ENCODE results near the gene ABHD16A. TPM values are rescaled to one million over a fixed set of nuclear protein-coding genes. Genes with fewer than 3 reads are reported as not detected.

Gene ABHD16A
- total and polyA plus RNA-seq, 10 of the 15 experiments (the other 5 are each of a cell fraction or from before 2014, with no cell fraction given): 7.5 to 43.0 (median 32.9) TPM

DNA sequence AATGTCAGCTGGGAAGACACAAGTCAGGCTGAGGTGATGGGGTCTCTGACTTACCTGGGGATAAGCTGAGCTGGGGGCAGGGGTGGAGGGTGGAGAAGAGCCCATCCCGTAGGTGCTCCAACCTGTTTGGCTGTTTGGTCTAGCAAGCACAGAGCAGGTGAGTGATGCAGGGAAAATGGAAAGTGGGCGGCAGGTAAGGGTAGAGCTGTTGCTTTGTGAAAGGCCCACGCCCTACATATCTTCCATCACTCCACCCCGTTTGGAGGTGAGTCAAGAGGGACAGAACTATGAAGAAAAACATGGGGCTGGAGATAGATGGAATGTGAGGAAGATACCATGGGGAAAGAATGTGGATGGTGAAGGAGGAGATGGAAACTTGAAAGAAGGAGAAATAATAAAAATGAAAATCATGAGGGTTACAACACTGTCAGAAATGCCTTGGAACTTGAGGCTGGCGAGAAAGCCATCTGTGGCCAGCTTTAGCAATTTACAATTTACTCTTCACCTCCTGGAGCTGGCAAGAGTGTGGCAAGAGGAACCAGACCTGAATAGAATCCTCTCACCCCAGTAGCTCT is 17.2 kb upstream of the ABHD16A start:
- ChIA-PET SMC1A (ENCODE audit: uncharacterized antibody, unreplicated experiment) (no interaction called here), RAD21 (ENCODE audit: unreplicated experiment) (interaction anchor here (0.9 to 1.2 kb wide), 2 partner anchors 37 to 49 kb away, joined by 3 read pairs; no protein-coding TSS in a partner anchor), CTCF (interaction anchor here (0.6 to 1.7 kb wide), 3 partner anchors 39 to 131 kb away, joined by 4 to 6 read pairs (median 6); no protein-coding TSS in a partner anchor), POLR2A (no interaction called here)
- Histone ChIP-seq H3K9me3 (replicated peaks; ENCODE audit: control insufficient read depth, insufficient read depth, low read length) (no peaks in the 10 kb centered on the region), H3K36me3 (ENCODE audit: control insufficient read depth in 2 of 2, insufficient read depth in 2 of 2, low read length in 1 of 2) (no peaks in the 10 kb centered on the region), H4K20me1 (ENCODE audit: control insufficient read depth, insufficient read depth) (no peaks in the 10 kb centered on the region), H3K79me2 (ENCODE audit: control insufficient read depth, insufficient read depth, low read length) (no peaks in the 10 kb centered on the region), H2AFZ (ENCODE audit: control insufficient read depth, low read depth, low read length) (no peak overlapping the region), H3K4me3 (no peak overlapping the region), H3K4me2 (ENCODE audit: control insufficient read depth, insufficient read depth) (no peak overlapping the region), H3K4me1 (ENCODE audit: control insufficient read depth, insufficient read depth, low read length) (no peaks in the 10 kb centered on the region), H3K9ac (ENCODE audit: control insufficient read depth, insufficient read depth, low read length) (no peak overlapping the region), H3K27me3 (replicated peaks in 1 of 2; ENCODE audit: control insufficient read depth in 2 of 2, insufficient read depth in 2 of 2, low read length in 1 of 2) (no peaks in the 10 kb centered on the region; a peak in 1 of 4 replicates), H3K27ac (ENCODE audit: control insufficient read depth, insufficient read depth) (no peak overlapping the region)
- no peak for ATAC-seq
- intact Hi-C loops (cut with micrococcal nuclease; ENCODE audit: unreplicated experiment) (no loop called here), in situ Hi-C loops (cut with MboI) (no loop called here)
- BruUV-seq (replicated peaks): no TSS peak
- no peak for DNase-seq (ENCODE audit: low read depth, low spot score)
- FAIRE-seq: no peak
- 45% methylated on average over 5 of the region's 5 CpGs for WGBS (ENCODE audit: insufficient coverage, insufficient replicate concordance, low lambda C conversion rate, missing lambda C conversion rate)
- TF ChIP-seq TAF1 (IDR thresholded peaks at IDR 0.05; ENCODE audit: borderline replicate concordance, low read depth, low read length) (no peak), CBX5 (IDR thresholded peaks at IDR 0.05; ENCODE audit: low read depth) (no peak), ZBTB40 (IDR thresholded peaks at IDR 0.05; ENCODE audit: borderline replicate concordance) (no peak), NRF1 (conservative IDR thresholded peaks at IDR 0.05; ENCODE audit: low read depth, low read length) (no peak), CUX1 (IDR thresholded peaks at IDR 0.05; ENCODE audit: insufficient replicate concordance, low read depth, low read length) (no peak), RAD21 (IDR thresholded peaks at IDR 0.05; ENCODE audit: insufficient read depth, low read depth, low read length) (no peak), FOXK2 (IDR thresholded peaks at IDR 0.05) (no peak), SIN3A (IDR thresholded peaks at IDR 0.05; ENCODE audit: low read depth, low read length) (no peak), STAT1 (conservative IDR thresholded peaks at IDR 0.05) (no peak), TARDBP (IDR thresholded peaks at IDR 0.05; ENCODE audit: borderline replicate concordance) (no peak)
- TF ChIP-seq, protein P1, sequence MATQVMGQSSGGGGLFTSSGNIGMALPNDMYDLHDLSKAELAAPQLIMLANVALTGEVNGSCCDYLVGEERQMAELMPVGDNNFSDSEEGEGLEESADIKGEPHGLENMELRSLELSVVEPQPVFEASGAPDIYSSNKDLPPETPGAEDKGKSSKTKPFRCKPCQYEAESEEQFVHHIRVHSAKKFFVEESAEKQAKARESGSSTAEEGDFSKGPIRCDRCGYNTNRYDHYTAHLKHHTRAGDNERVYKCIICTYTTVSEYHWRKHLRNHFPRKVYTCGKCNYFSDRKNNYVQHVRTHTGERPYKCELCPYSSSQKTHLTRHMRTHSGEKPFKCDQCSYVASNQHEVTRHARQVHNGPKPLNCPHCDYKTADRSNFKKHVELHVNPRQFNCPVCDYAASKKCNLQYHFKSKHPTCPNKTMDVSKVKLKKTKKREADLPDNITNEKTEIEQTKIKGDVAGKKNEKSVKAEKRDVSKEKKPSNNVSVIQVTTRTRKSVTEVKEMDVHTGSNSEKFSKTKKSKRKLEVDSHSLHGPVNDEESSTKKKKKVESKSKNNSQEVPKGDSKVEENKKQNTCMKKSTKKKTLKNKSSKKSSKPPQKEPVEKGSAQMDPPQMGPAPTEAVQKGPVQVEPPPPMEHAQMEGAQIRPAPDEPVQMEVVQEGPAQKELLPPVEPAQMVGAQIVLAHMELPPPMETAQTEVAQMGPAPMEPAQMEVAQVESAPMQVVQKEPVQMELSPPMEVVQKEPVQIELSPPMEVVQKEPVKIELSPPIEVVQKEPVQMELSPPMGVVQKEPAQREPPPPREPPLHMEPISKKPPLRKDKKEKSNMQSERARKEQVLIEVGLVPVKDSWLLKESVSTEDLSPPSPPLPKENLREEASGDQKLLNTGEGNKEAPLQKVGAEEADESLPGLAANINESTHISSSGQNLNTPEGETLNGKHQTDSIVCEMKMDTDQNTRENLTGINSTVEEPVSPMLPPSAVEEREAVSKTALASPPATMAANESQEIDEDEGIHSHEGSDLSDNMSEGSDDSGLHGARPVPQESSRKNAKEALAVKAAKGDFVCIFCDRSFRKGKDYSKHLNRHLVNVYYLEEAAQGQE (IDR thresholded peaks at IDR 0.05; ENCODE audit: low read depth, low read length): no peak
